Hepatocyte (in vitro differentiated cells): ENCODE measurements around the gene SH3PXD2B.

ENCODE experiments used
- CTCF ChIP-seq: fragments of 200-600 bp; sonication (generic); IDR thresholded peaks from 2 replicates; pipeline ENCODE4 v1.5.1; 2016; ENCODE audit warnings: antibody characterized with exemption, mild to moderate bottlenecking; ENCODE audit not compliant: poor library complexity
- EZH2 ChIP-seq: fragments of 200-600 bp; sonication (generic); IDR thresholded peaks from 2 replicates; pipeline ENCODE4 v1.6.1; 2016; ENCODE audit warnings: antibody characterized with exemption, mild to moderate bottlenecking, borderline replicate concordance

GRCh38 chr5:172466062-172466461, 11.7 kb upstream of the SH3PXD2B start:
- TF ChIP-seq CTCF: no peak
- no peak for TF ChIP-seq EZH2
